GM18505 (cell line): ENCODE measurements around the gene CFAP65.
A peak's percentile ranks its signal among the peaks of the same experiment; 100 is the strongest.

Source experiments
- ATAC-seq: cut with Tn5 transposase; IDR thresholded peaks from one replicate; pipeline ENCODE4 v1.9.1; 2021; ENCODE audit not compliant: unreplicated experiment
- POLR2A ChIP-seq: IDR thresholded peaks from 4 replicates; pipeline ENCODE4 v1.6.1; 2011; ENCODE audit warnings: borderline replicate concordance; ENCODE audit not compliant: insufficient read depth, insufficient read length; ENCODE audit errors: extremely low read depth

The CFAP65 gene

GRCh38 chr2:218982586-218983262 lies 58.6 kb downstream of the CFAP65 start:
- no peak for TF ChIP-seq POLR2A
- no peak for ATAC-seq

DNA sequence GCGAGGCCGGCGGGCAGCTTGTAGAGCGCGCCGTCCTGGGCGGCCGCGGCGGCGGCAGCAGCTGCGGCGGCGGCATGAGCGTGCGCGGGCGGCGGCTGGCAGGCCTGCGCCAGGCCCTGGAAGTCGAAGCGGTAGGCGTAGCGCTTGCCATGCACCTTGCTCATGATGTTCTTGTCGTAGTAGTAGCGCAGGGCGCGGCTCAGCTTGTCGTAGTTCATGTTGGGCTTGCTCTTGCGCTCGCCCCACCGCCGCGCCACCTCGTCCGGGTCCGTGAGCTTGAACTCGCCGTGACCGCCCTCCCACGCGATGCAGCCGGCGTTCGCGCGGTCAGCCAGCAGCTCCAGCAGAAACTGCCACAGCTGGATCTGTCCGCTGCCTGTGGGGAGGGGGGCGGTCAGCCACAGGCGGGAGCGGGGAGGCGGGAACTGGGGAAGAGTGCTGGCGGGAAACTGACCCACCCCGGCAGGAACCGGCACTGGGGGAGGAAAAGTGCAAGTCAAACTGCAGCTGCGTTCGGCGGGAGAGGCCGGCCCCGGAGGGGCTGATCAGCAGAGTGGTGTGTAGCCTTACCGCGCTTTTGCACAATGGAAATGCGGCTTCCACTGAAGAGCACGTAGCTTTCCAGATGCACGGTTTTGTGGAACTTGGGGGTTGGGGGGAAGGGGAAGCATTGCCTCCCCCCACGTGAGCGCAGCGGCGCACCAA lies 59.3 kb downstream of the CFAP65 start:
- TF ChIP-seq POLR2A, result no peak

DNA sequence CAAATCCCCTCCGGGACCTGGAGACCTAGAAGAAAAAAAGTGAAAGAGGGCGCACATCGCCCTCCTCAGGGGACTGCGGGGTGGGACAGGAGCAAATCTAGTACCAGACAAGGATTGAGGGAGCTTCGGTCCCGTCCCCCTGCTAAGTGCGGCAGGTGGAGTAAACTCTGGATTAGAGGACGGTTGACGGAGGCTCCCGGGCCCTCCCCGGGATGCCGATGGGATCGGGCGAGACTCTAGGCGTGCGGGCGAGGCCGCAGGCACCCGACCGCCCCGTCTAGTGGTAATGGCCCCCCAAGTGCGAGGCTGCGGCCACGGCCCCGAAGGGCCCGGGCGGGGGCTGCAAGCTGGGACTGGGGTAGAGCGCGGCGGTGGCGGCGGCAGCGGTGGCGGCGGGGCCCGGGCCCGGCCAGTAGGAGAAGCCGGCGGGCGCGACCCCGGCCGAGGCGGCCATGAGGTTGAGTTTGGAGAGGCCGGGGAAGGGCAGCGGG lies 59.9 kb downstream of the CFAP65 start:
- no peak for TF ChIP-seq POLR2A

More for the DNA sequence above, 59.3 kb downstream of the CFAP65 start:
- ATAC-seq, result no peak

GRCh38 chr2:218980735-218981389 lies 60.5 kb downstream of the CFAP65 start:
- ATAC-seq, result no peak
- TF ChIP-seq POLR2A, result no peak

More for the DNA sequence above, 59.9 kb downstream of the CFAP65 start:
- no peak for ATAC-seq

DNA sequence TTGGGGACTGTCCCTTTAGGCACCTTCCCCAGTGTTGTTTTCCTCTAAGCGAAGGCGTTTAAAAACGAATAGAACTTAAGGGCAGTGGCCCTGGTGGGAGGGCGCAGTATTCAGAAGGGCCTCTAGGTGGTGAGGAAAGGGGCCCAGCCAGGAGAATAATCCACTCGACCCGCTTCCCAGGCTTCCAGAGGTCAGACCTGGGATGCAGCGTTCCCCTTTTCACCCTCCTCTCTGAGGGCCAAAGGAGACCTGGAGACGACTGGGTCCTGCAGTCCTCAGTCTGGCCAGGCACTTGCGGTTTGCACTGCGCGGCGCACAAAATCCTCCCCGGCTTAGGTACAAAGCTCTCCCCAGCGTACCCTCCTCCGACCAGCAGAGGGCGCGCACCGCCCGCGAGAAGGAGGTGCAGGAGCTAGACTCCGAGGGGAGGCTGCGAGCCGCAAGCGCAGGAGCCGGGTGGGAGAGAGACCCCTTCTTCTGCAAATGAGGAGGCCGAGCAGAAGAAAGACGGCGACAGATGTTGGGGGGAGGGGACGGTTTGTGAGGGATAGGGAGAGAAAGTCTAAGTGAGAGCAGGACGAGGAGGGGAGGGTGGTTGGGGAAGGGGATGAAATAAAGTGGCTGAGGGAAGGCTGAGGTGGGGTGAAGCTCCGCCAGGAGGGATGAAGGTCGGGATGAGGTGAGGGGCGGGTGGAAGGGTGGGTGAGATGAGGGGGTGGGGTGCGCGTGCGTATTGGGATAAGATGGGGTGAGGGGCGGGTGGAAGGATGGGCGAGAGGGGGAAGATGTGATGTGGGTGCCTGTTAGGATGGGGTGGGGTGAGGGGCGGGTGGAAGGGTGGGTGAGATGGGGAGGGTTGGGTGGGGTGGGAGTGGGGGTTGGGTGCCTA lies 61.2 kb downstream of the CFAP65 start:
- ATAC-seq, result peak; percentile 62
- no peak for TF ChIP-seq POLR2A

DNA sequence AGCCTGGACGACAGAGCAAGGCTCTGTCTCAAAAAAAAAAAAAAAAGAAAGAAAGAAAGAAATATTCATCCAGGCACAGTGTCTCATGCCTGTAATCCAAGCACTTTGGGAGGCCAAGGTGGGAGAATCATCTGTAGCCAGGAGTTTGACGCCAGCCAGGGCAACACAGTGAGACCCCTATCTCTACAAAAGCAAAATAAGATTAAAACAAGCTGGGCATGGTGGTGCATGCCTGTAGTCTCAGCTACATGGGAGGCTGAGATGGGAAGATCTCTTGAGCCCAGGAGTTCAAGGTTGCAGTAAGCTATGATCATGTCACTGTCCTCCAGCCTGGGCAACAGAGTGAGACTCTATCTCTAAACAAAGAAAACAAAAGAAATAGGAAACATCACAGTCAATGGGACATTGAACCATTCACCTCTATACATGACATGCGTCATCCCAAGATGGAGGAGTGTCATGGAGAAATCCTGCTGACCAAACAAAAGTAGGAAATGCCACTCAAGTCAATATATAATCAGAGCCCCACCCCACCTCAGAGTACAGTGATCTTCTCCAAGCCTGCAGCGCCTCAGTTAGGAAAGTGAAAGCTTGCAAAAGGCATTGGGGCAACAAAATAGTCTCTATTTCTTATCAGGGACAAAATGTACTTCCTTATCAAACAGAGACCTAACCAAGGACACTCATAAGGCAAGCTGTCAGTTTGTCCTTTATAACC lies 66.1 kb downstream of the CFAP65 start:
- no peak for ATAC-seq
- TF ChIP-seq POLR2A, result no peak

DNA sequence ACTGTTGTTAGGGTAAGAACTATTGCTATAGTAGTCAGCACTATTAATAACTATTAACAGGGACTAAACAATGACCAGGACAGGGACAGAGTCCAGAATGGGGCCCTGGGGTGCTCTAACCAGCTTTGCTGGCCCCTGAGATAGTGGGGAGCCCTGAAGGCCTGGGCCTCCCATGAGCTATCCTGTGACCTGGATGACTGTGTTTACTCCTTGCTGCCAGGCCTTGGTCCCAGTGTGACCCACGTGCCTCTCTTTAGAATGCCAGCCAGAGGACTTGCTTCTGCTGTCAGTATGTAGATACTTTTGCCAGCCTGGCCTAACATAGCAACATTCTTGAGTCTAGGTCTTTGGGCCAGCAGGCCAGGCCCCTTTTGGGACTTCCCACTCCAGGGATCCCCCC lies 70.4 kb downstream of the CFAP65 start:
- ATAC-seq, result no peak
- no peak for TF ChIP-seq POLR2A

- TF ChIP-seq POLR2A, result no peak
- no peak for ATAC-seq
Measured at GRCh38 chr2:218964041-218964771, 77.1 kb downstream of the CFAP65 start.

- no peak for TF ChIP-seq POLR2A
- no peak for ATAC-seq
Measured at GRCh38 chr2:218963601-218964000, 77.7 kb downstream of the CFAP65 start.

DNA sequence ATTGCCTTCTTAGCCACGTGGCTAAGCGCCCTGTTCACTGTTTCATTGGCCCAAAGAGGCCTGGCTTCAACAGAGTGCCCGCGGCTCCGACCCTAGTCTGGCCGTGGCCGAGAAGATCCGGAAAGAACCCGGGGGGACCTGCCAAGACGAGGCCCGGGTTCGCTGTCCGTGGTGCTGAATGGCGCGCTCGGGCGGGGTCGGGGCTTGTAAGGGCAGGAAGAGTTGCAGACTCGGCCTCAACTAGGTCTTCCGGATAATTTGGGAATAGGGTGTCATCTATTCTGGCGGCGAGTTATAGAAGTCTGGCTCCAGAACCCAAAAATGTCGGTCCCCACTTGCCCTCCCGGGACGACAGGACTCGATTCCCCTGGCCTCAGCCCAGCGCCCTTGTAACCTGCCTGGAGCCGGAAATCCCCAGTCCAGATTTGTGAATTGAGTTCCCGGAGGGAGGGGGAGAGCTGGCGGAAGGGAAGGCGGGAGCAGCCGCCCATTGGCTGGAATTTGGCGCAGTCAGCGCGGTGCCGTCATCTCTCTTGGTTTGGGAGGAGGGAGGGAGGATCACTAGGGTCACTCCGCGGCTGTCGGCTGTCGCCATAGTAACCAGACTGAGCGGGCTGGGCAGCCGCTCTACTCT lies 78.3 kb downstream of the CFAP65 start:
- ATAC-seq, result no peak
- TF ChIP-seq POLR2A, result no peak
